ENCODE data around the gene TRIM8.

GRCh38 chr10:102613785-102614184 lies 30.5 kb upstream of the TRIM8 start:
- no peak for TF ChIP-seq CTCF (IDR thresholded peaks at IDR 0.05)
- TF ChIP-seq EZH2 (IDR thresholded peaks at IDR 0.05), result no peak

Measured in neural progenitor cell (in vitro differentiated cells).